H1 (cell line): ENCODE results near the gene PDE4D. TPM values are rescaled to one million over a fixed set of nuclear protein-coding genes. Genes with fewer than 3 reads are reported as not detected.

Source experiments
- CTCF ChIA-PET: fragments of 300-600 bp; sonication (Branson Sonifier 250); formaldehyde crosslinking; loops from one replicate; lab custom pipeline; 2021; ENCODE audit not compliant: partially characterized antibody; lab: Charles Lee
- POLR2A ChIA-PET: fragments of 300-600 bp; sonication (Branson Sonifier 250); formaldehyde crosslinking; loops from one replicate; lab custom pipeline; 2021; ENCODE audit warnings: inconsistent platforms; ENCODE audit not compliant: partially characterized antibody; lab: Charles Lee
- DNase-seq, 2 experiments: peaks; one replicate each; pipeline versions ENCODE4 v3.0.0 to v3.0.0-alpha.2; 2010 to 2022; ENCODE audit warnings: low spot score in 2 of 2, low read depth in 1 of 2, mixed read lengths in 1 of 2
- FAIRE-seq: peaks from 2 replicates; lab custom pipeline; 2011; peaks lifted over from hg19 to GRCh38; lab: Jason Lieb, UNC
- H2AFZ ChIP-seq: 2 replicates; pipeline ENCODE4 v1.8.1; 2012; ENCODE audit warnings: low read length, inconsistent platforms
- H2AK5ac ChIP-seq: 2 replicates; pipeline ENCODE4 v1.6.1; 2013; ENCODE audit warnings: low read depth, low read length
- H2BK120ac ChIP-seq: replicated peaks from 2 replicates; pipeline ENCODE3; 2013; ENCODE audit warnings: low read depth, low read length, inconsistent platforms
- H2BK12ac ChIP-seq: 2 replicates; pipeline ENCODE4 v1.6.1; 2013; ENCODE audit warnings: low read depth, low read length
- H2BK15ac ChIP-seq: 2 replicates; pipeline ENCODE4 v1.6.1; 2013; ENCODE audit warnings: low read length
- H2BK20ac ChIP-seq: 2 replicates; pipeline ENCODE4 v1.6.1; 2013; ENCODE audit warnings: low read length
- H2BK5ac ChIP-seq: 2 replicates; pipeline ENCODE4 v1.6.1; 2013; ENCODE audit warnings: low read depth, low read length
- H3K14ac ChIP-seq: 2 replicates; pipeline ENCODE4 v1.6.1; 2013; ENCODE audit warnings: inconsistent platforms; ENCODE audit not compliant: insufficient read length
- H3K18ac ChIP-seq: 2 replicates; pipeline ENCODE4 v1.6.1; 2013; ENCODE audit warnings: low read length; ENCODE audit errors: extremely low read depth
- H3K23ac ChIP-seq: 2 replicates; pipeline ENCODE4 v1.6.1; 2013; ENCODE audit warnings: inconsistent platforms; ENCODE audit not compliant: insufficient read length
- H3K23me2 ChIP-seq: 2 replicates; pipeline ENCODE4 v1.6.1; 2013; ENCODE audit warnings: low read depth, low read length
- H3K27ac ChIP-seq: 2 replicates; pipeline ENCODE4 v1.6.1; 2011; ENCODE audit warnings: low read depth, low read length, inconsistent platforms
- H3K27me3 ChIP-seq, 4 experiments: replicated peaks in 1 of 4; 1 replicate in 1 of 4; 2 replicates in 3 of 4; pipeline versions ENCODE4 v1.6.1 to v1.8.1; 2011 to 2013; ENCODE audit warnings: low read length in 3 of 4, mild to moderate bottlenecking in 3 of 4, inconsistent platforms in 2 of 4, mixed read lengths in 2 of 4, moderate library complexity in 1 of 4; ENCODE audit not compliant: control insufficient read depth in 3 of 4, insufficient read depth in 3 of 4; ENCODE audit errors: extremely low read depth in 1 of 4
- H3K36me3 ChIP-seq, 4 experiments: 2 replicates each; pipeline versions ENCODE4 v1.6.1 to v1.8.1; 2011 to 2013; ENCODE audit warnings: mild to moderate bottlenecking in 4 of 4, low read length in 3 of 4, moderate library complexity in 2 of 4, control low read depth in 1 of 4, inconsistent platforms in 1 of 4; ENCODE audit not compliant: insufficient read depth in 4 of 4, control insufficient read depth in 2 of 4
- H3K4ac ChIP-seq: replicated peaks from 2 replicates; pipeline ENCODE3; 2013; ENCODE audit warnings: low read length, low read depth, mixed read lengths, inconsistent platforms; ENCODE audit not compliant: insufficient read length
- H3K4me1 ChIP-seq, 4 experiments: replicated peaks in 1 of 4; 1 replicate in 1 of 4; 2 replicates in 3 of 4; pipeline versions ENCODE4 v1.6.1 to v1.8.1; 2011 to 2013; ENCODE audit warnings: low read length in 3 of 4, inconsistent platforms in 2 of 4, mixed read lengths in 1 of 4; ENCODE audit not compliant: insufficient read depth in 4 of 4, control insufficient read depth in 3 of 4
- H3K4me2 ChIP-seq, 2 experiments: 2 replicates each; pipeline versions ENCODE4 v1.6.1 to v1.8.1; 2011 to 2013; ENCODE audit warnings: low read depth in 2 of 2, low read length in 2 of 2, control low read depth in 1 of 2, inconsistent platforms in 1 of 2, mild to moderate bottlenecking in 1 of 2; ENCODE audit not compliant: insufficient read depth in 1 of 2
- H3K4me3 ChIP-seq, 4 experiments: fragments of 200-600, 300-600 bp in 1 of 4; sonication (generic), shearing (Covaris generic), sonication (Bioruptor Twin) in 1 of 4; 2 replicates each; pipeline versions ENCODE4 v1.5.1 to v1.8.1; 2011 to 2016; ENCODE audit warnings: low read length in 4 of 4, low read depth in 3 of 4, control low read depth in 2 of 4, inconsistent platforms in 2 of 4, mild to moderate bottlenecking in 2 of 4, mixed read lengths in 1 of 4, moderate library complexity in 1 of 4; ENCODE audit not compliant: insufficient read depth in 2 of 4; ENCODE audit errors: extremely low read depth in 1 of 4
- H3K56ac ChIP-seq: replicated peaks from 2 replicates; pipeline ENCODE3; 2013; ENCODE audit warnings: low read depth, mild to moderate bottlenecking, mixed read lengths, low read length, inconsistent platforms; ENCODE audit not compliant: insufficient read length
- H3K79me1 ChIP-seq: 2 replicates; pipeline ENCODE4 v1.6.1; 2013; ENCODE audit warnings: low read depth, low read length, control low read depth
- H3K79me2 ChIP-seq, 2 experiments: 2 replicates each; pipeline versions ENCODE4 v1.6.1 to v1.8.1; 2012 to 2013; ENCODE audit warnings: low read length in 2 of 2, mild to moderate bottlenecking in 2 of 2, inconsistent platforms in 1 of 2; ENCODE audit not compliant: insufficient read depth in 2 of 2, control insufficient read depth in 1 of 2
- H3K9ac ChIP-seq, 4 experiments: replicated peaks in 1 of 4; 1 replicate in 1 of 4; 2 replicates in 3 of 4; pipeline versions ENCODE4 v1.6.1 to v1.8.1; 2011 to 2013; ENCODE audit warnings: low read depth in 3 of 4, low read length in 3 of 4, control low read depth in 2 of 4, mild to moderate bottlenecking in 2 of 4, moderate library complexity in 2 of 4, inconsistent platforms in 1 of 4; ENCODE audit errors: extremely low read depth in 1 of 4
- H3K9me3 ChIP-seq, 2 experiments: 2 replicates each; pipeline versions ENCODE4 v1.6.1 to v1.8.1; 2012 to 2013; ENCODE audit warnings: mild to moderate bottlenecking in 2 of 2, moderate library complexity in 2 of 2, control low read depth in 1 of 2, inconsistent platforms in 1 of 2, low read depth in 1 of 2, low read length in 1 of 2, mixed read lengths in 1 of 2; ENCODE audit not compliant: insufficient read depth in 2 of 2
- H4K20me1 ChIP-seq, 2 experiments: replicated peaks in 1 of 2; 2 replicates each; pipeline versions ENCODE3 to v1.8.1; 2011 to 2013; ENCODE audit warnings: inconsistent platforms in 2 of 2, low read length in 2 of 2, mild to moderate bottlenecking in 1 of 2; ENCODE audit not compliant: insufficient read depth in 2 of 2, control insufficient read depth in 1 of 2
- H4K5ac ChIP-seq: 2 replicates; pipeline ENCODE4 v1.6.1; 2013; ENCODE audit warnings: low read length, low read depth, mixed read lengths, inconsistent platforms; ENCODE audit not compliant: insufficient read length
- H4K8ac ChIP-seq: 2 replicates; pipeline ENCODE4 v1.8.0; 2013; ENCODE audit warnings: mild to moderate bottlenecking, moderate library complexity, low read length, inconsistent platforms; ENCODE audit not compliant: insufficient read depth; ENCODE audit errors: extremely low read depth
- H4K91ac ChIP-seq: replicated peaks from 2 replicates; pipeline ENCODE3; 2013; ENCODE audit warnings: low read length, mixed read lengths, inconsistent platforms; ENCODE audit not compliant: insufficient read length
- CBX5 ChIP-seq: fragments of 300-800, 300-1000 bp; sonication (generic); IDR thresholded peaks from 2 replicates; pipeline ENCODE4 v1.7.1; 2016; ENCODE audit warnings: antibody characterized with exemption, low read length, low read depth
- CEBPB ChIP-seq: IDR thresholded peaks from 2 replicates; pipeline ENCODE4 v1.6.1; 2012; ENCODE audit warnings: low read depth, low read length
- CREB1 ChIP-seq: IDR thresholded peaks from 2 replicates; pipeline ENCODE4 v1.6.1; 2012; ENCODE audit warnings: inconsistent platforms
- CTBP2 ChIP-seq: IDR thresholded peaks from 2 replicates; pipeline ENCODE4 v1.7.0; 2011; ENCODE audit warnings: borderline replicate concordance, mild to moderate bottlenecking, moderate library complexity, mixed read lengths, low read length; ENCODE audit not compliant: insufficient read depth, insufficient read length
- EGR1 ChIP-seq: IDR thresholded peaks from 2 replicates; pipeline ENCODE4 v1.6.1; 2011; ENCODE audit warnings: low read depth, low read length, borderline replicate concordance
- GABPA ChIP-seq: IDR thresholded peaks from 2 replicates; pipeline ENCODE4 v1.6.1; 2011; ENCODE audit warnings: mild to moderate bottlenecking, low read length, moderate library complexity, borderline replicate concordance; ENCODE audit not compliant: insufficient read depth
- JUND ChIP-seq: IDR thresholded peaks from 2 replicates; pipeline ENCODE4 v1.6.1; 2011; ENCODE audit warnings: mild to moderate bottlenecking, improper control_type of control experiment, low read length
- KDM1A ChIP-seq: fragments of 200-600, 300-600 bp; sonication (generic); IDR thresholded peaks from 2 replicates; pipeline ENCODE4 v1.7.1; 2016; ENCODE audit warnings: mild to moderate bottlenecking, low read length, borderline replicate concordance
- KDM4A ChIP-seq: IDR thresholded peaks from one replicate; pipeline ENCODE4 v1.7.1; 2012; ENCODE audit warnings: low read depth, mild to moderate bottlenecking, moderate library complexity, low read length, inconsistent platforms; ENCODE audit not compliant: severe bottlenecking
- PHF8 ChIP-seq: fragments of 200-600 bp; sonication (generic); conservative IDR thresholded peaks from 2 replicates; pipeline ENCODE4 v1.7.1; 2012; ENCODE audit warnings: low read depth, mild to moderate bottlenecking, inconsistent platforms, low read length, moderate library complexity
- SAP30 ChIP-seq: fragments of 300-600 bp; sonication (generic); IDR thresholded peaks from 2 replicates; pipeline ENCODE4 v1.7.1; 2012; ENCODE audit warnings: low read length, moderate library complexity, mild to moderate bottlenecking, inconsistent platforms; ENCODE audit not compliant: insufficient read depth, insufficient replicate concordance
- SIX5 ChIP-seq: IDR thresholded peaks from 2 replicates; pipeline ENCODE4 v1.6.1; 2011; ENCODE audit warnings: mild to moderate bottlenecking, low read depth, low read length
- WGBS, 2 experiments: shearing (Covaris generic) in 1 of 2; methylation state at CpG; one replicate each; pipeline versions ENCODE4 v1.1.6 to v1.1.7; 2013 to 2015; ENCODE audit warnings: low lambda C conversion rate in 2 of 2, mixed read lengths in 2 of 2, inconsistent platforms in 1 of 2, low coverage in 1 of 2, missing lambda C conversion rate in 1 of 2; ENCODE audit not compliant: insufficient replicate concordance in 2 of 2, insufficient coverage in 1 of 2, insufficient read length in 1 of 2; ENCODE audit errors: extremely low coverage in 1 of 2, missing lambda C conversion rate in 1 of 2; 5-methylcytosine and 5-hydroxymethylcytosine counted together
- polyA plus RNA-seq, 7 experiments: library from polyadenylated mRNA; depleted of rRNA in 3 of 7; stranded (reverse) in 5 of 7; unstranded in 2 of 7; fragments of >200 nt in 5 of 7; fragments of 200-250 nt in 2 of 7; gene quantifications; 1 replicate in 5 of 7; 2 replicates in 1 of 7; 4 replicates in 1 of 7; pipeline versions ENCODE4 v1.2.1 to v1.2.3, GENCODE V29; 2011 to 2013; ENCODE audit warnings: missing spikeins in 2 of 7, mixed read lengths in 2 of 7
- total RNA-seq: library from RNA; stranded (reverse); fragmentation: NEBNext Ultra II Directional; extraction: Animal tissue kit (Norgen Biotek cat#: 25700); gene quantifications from 2 replicates; pipeline ENCODE4 v1.2.1, GENCODE V29; 2021

PDE4D gene
- total and polyA plus RNA-seq, 2 of the 8 experiments (the other 6 are each of a cell fraction or from before 2014, with no cell fraction given): 2.3 to 3.7 TPM

GRCh38 chr5:59823420-59823819, 70.1 kb downstream of the PDE4D start:
- no peak overlapping the region for H4K5ac ChIP-seq
- 69% methylated on average over 2 of the region's 2 CpGs; no CpG with 5 or more reads in 1 of the 2 experiments for WGBS, 2 experiments
- no peak overlapping the region for H3K4me3 ChIP-seq
- H2AK5ac ChIP-seq: no peak overlapping the region
- H4K91ac ChIP-seq: no peak overlapping the region
- H3K56ac ChIP-seq: no peak overlapping the region
- DNase-seq (no peak), FAIRE-seq (no peak)
- no peak overlapping the region for H3K14ac ChIP-seq
- H3K4me1 ChIP-seq: peaks cover 0 to 1% (median 0%) of the 10 kb centered on the region in 4 experiments; a peak in 1 of 7 replicates
- H2BK20ac ChIP-seq: no peak overlapping the region
- H3K79me1 ChIP-seq: no peaks in the 10 kb centered on the region
- H3K79me2 ChIP-seq: no peaks in the 10 kb centered on the region
- no peak overlapping the region for H2AFZ ChIP-seq
- H2BK12ac ChIP-seq: no peak overlapping the region
- H2BK15ac ChIP-seq: no peak overlapping the region
- no peak overlapping the region for H3K4me2 ChIP-seq
- no peak overlapping the region for H4K8ac ChIP-seq
- no peaks in the 10 kb centered on the region for H3K36me3 ChIP-seq
- no peak overlapping the region for H3K23ac ChIP-seq
- no peak overlapping the region for H3K27ac ChIP-seq
- H4K20me1 ChIP-seq: no peaks in the 10 kb centered on the region
- H3K23me2 ChIP-seq: no peaks in the 10 kb centered on the region
- H3K18ac ChIP-seq: no peak overlapping the region
- H2BK120ac ChIP-seq: no peak overlapping the region
- ChIA-PET CTCF (interaction anchor here (0.9 to 3.3 kb wide), 4 partner anchors 9 to 463 kb away, joined by 4 to 13 read pairs (median 6); no protein-coding TSS in a partner anchor), POLR2A (no interaction called here)
- no peak overlapping the region for H3K4ac ChIP-seq
- no peak overlapping the region for H3K9ac ChIP-seq
- no peaks in the 10 kb centered on the region for H3K27me3 ChIP-seq
- H3K9me3 ChIP-seq: no peaks in the 10 kb centered on the region
- H2BK5ac ChIP-seq: no peak overlapping the region
- no peak for TF ChIP-seq CEBPB
- TF ChIP-seq JUND: no peak
- TF ChIP-seq KDM4A: no peak
- no peak for TF ChIP-seq SIX5
- no peak for TF ChIP-seq CBX5
- TF ChIP-seq GABPA: no peak
- no peak for TF ChIP-seq CTBP2
- no peak for TF ChIP-seq SAP30
- TF ChIP-seq PHF8: no peak
- TF ChIP-seq CREB1: no peak
- TF ChIP-seq EGR1: no peak
- no peak for TF ChIP-seq KDM1A
